Lung microvascular endothelial cell (primary cell): ENCODE measurements around the gene PIK3CA. TPM values are rescaled to one million over a fixed set of nuclear protein-coding genes. Genes with fewer than 3 reads are reported as not detected.
A peak's percentile ranks its signal among the peaks of the same experiment; 100 is the strongest.
"Not testable (repeated sequence)": the region's sequence is repeated elsewhere in the genome, so short reads cannot be mapped to it uniquely, and the experiment has no call there.

Source experiments
- DNase-seq, 2 donors: peaks; one replicate each; pipeline versions ENCODE4 v3.0.0 to v3.0.0-alpha.2; 2010; ENCODE audit warnings: low read depth in 2 of 2
- total RNA-seq: library from RNA; depleted of rRNA; stranded (reverse); fragments of >200 nt; gene quantifications from 2 replicates; pipeline ENCODE4 v1.2.1, GENCODE V29; 2014

The PIK3CA gene
- total RNA-seq, 1 donor from 2014 or later: 23.2 TPM

DNA sequence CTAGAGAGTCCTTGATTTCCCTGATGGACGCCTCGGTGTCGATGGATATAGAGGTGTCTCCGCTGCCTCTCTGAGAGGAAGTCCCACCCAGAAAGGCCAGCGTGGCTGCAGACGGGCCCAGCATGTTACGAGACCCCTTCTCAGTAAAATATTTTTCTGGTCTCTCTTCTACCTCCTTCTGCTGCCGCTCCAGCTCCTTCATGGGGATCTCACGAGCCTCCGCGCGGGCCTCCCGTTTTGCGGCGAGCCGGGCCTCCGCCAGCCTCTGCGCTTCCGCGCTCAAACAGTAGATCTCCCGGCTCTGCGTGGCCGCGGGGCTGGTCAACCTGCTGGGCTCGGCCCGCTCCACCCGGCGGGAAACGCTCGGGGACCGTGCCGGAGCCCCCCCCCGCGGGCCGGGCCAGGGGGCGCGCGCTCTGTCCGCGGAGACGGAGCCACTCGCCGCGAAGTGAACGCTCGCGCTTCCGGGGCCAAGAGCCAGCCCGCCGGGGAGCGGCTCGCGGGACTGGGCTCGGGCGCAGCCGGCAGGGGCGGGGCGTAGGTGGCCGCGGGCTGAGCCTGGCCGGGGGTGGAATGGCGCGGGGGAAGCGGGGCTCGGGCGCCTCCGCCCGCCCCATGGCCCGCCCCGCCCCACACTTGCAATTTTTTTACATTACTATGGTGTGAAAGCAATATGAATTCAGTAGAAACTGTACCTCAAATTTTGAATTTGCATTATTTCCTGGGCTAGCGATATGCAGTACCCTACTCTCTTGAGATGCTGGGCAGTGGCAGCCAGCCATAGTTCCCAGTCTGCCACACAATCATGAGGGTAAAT is 113.0 kb downstream of the PIK3CA start:
- peak; percentile 60 to 63 for DNase-seq

DNA sequence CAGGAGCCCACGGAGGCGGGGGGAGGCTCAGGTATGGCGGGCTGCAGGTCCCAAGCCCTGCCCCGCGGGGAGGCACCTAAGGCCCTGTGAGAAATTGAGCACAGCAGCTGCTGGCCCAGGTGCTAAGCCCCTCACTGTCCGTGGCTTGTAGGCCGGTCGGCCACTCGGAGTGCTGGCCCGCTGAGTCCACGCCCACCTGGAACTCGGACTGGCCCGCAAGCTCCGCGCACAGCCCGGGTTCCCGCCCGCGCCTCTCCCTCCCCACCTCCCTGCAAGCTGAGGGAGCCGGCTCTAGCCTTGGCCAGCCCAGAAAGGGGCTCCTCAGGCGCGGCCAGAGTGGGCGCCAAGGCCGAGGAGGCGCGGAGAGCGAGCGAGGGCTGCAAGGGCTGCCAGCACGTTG is 115.0 kb downstream of the PIK3CA start:
- DNase-seq: no peak

DNA sequence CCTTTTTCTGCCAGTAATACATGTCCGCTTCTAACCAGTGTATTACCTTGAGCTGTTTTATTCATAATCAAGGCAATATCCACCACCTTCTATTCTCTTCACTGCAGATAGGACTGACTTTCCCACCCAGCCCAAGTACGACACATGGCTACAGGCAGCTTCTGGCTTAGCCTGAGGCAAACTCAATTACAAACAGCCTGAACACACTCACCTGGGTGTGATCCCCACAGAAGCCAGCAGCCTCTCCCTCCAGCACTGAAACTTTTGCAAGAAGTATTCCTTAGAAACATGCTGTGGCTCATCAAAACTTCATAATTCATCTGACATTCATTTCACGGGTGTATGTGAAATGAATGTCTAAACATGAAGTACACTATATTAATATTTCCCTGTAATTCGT is 116.3 kb downstream of the PIK3CA start:
- no peak for DNase-seq

- no peak for DNase-seq
Observed at GRCh38 chr3:179265092-179265491, 116.9 kb downstream of the PIK3CA start.

DNA sequence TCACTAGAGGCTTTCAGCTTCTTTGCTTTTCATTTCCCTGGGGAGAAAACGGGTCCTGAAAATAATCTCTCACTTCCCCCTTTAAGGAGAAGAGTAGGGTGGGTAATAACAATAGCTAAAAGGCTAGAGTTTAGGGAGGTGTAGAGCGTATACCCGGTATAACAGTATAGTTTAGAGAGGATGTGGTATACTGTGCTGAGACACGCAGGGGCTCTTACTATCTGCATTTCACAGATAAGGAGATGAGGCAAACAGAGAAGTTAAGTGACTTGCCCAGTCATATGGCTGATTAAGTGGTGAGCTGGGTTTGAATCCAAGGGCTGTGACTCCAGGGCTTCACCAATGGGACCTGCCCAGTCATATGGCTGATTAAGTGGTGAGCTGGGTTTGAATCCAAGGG is 117.7 kb downstream of the PIK3CA start:
- DNase-seq: no peak

DNA sequence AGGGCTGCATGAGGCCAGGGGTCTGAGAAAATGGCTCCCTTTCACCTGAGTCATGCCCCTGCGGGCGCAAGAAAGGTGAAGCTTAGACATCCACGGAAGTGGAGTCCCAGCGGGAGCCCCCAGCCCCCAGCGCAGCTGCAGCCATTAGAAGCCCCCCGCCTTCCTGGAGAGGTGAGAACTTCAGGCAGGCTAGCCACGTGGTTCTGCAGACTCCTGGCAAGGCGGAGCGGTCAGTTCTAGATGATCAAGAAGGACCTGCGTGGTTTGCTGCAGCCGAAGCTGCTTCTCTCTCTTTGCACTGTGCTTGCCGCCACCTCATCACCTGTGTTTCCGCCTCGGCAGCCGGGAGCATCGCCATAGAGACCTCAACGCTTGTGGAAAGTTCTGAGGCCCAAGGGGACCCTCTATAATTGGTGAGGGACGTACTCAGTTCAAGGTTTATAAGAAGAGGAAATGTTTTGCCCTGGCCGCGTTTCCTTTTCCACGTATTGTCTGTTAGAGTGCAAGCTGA is 118.6 kb downstream of the PIK3CA start:
- DNase-seq: peak; percentile 62 to 93

GRCh38 chr3:179268400-179269051 is 120.4 kb downstream of the PIK3CA start:
- peak; percentile 9 to 32 for DNase-seq

DNA sequence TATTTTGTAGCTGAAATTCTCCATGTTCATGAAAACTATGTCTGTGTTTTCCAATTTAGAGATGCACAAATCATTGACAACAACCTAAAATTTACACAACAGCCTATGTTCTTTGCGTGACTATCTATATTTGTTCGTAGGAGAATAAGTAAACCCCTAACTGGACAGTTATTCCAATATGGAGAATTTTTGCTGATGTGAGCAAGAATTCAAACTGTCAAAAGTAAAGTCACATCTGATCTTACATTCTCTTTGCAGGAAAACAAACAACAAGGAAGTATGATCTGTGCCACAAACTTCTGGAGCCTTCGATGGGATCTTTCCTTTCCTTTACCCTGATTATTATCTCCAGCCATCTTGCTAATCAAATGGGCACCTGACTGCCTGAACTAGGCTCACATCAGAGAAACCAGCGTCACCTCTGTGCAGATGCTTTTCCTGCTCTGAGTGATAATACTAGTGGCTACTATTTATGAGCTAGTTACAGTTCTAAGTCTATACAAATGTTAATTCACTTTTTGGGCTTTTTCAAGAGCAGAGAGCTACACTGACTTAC is 121.1 kb downstream of the PIK3CA start:
- DNase-seq: no peak

DNA sequence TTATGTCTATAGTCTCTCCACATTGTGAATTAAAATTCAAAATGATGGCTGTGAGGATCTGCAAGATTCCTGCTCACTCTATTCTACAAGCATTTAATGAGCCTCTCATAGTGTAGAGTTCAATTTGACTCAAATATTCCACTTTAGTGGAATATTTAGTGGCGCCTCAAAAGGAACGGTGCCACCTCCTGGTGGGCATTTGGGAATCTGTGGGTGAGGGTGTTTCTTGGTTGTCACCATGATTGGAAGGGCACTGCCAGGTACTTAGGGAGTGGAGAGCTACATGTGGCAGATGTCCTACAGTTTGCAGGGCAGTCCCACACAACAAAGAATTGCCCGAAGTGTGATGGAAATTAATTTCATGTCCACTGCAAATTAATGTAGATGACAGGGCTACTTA is 124.2 kb downstream of the PIK3CA start:
- DNase-seq: peak; percentile 46 to 69

DNA sequence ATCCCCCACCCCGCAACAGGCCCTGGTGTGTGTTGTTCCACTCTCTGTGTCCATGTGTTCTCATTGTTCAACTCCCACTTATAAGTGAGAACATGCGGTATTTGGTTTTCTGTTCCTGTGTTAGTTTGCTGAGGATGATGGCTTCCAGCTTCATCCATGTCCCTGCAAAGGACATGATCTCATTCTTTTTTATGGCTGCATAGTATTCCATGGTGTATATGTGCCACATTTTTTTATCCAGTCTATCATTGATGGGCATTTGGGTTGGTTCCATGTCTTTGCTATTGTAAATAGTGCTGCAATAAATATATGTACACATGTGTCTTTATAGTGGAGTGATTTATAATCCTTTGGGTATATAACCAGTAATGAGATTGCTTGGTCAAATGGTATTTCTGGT is 126.3 kb downstream of the PIK3CA start:
- DNase-seq: not testable (repeated sequence)

DNA sequence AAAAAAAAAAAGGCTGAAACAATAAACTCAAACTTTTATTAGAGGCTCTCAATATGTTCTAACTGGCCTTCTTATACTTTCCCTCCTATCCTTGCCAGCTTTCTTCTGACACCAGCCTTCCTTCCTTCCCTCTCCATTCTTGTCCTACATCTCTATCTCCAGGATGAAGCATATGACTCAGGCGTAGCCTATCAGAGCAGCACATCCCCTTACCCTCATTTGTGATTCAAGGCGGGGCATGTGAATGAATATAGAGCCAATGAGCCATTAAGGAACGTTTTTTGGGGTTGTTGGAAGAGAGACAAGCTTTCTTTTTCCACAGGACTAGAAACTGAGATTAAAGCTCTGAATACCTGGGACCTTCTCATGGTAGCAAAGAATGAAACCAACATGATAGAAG is 127.8 kb downstream of the PIK3CA start:
- DNase-seq: no peak

- DNase-seq: no peak
Observed at GRCh38 chr3:179276743-179277142, 128.6 kb downstream of the PIK3CA start.

GRCh38 chr3:179278151-179278550 is 130.0 kb downstream of the PIK3CA start:
- no peak for DNase-seq

DNA sequence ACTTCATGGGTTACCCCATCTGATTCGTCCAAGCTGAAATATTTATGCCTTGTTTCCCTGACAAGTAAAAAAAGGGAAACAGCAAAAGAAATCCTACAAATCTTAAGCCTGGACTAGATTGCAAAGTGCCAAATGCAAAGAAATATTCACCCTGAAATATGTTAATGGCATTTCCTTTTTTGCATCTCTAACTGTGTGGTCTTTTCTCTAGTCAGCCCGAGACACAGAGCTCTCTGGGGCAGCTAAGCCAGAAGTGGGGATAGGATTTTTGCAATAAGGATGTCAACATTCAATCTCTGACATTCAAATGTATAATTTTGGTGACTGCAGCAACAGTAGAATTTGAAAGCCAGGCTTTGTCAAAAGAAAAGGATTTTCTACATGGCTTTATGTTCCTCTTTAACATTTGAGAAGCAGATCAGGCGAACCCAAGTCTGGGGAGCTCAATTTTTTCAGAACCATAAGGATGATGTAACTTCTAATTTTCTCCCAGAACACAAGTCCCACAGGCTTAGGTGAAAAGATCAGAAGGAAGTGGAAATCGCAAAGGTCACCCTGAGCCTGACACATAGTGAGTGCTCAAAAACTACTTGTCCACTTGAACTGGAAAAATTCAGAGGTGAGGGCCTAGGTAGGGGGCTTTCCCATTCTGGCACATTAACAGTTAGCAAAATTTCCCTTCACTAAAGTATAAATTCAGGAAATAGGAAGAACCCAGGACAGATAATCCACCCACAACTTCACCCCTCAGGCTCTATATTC is 131.0 kb downstream of the PIK3CA start:
- no peak for DNase-seq

GRCh38 chr3:179279837-179280236 is 131.7 kb downstream of the PIK3CA start:
- no peak for DNase-seq

GRCh38 chr3:179281825-179282224 is 133.7 kb downstream of the PIK3CA start:
- no peak for DNase-seq

DNA sequence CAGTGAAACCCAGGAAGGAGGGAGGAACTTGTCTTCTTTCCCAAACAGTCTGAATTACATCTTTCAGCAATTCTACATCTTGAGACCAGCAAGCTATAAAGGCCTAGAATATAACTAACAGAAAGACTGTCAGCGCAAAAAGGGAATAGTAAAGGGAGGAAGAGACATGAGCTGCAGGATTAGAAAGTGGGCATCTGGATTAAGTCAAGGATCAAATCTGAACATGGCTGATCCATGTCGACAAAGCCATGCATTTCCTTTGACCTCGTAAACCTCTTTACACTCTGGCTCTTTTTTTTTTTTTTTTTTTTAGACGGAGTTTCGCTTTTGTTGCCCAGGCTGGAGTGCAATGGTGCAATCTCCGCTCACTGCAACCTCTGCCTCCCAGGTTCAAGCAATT is 138.2 kb downstream of the PIK3CA start:
- DNase-seq: no peak

DNA sequence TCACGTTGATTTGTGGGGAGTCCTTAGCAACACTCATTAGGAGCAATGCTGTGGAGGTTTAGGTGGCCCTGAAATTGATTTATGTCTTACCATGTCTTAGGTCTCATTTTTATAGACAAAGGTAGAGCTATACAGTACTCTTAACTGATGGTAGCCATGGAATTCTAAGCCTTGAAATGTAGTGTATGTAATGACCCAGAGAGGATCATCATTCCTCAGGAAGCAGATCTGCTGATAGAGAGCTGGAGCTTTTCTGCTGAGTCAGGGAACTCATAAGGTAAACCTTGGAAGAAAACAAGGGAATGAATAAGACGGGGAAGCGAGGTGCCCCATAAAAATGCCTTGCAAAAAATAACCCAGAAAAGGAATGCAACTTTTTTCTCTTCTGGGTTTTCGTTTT is 140.7 kb downstream of the PIK3CA start:
- no peak for DNase-seq

DNA sequence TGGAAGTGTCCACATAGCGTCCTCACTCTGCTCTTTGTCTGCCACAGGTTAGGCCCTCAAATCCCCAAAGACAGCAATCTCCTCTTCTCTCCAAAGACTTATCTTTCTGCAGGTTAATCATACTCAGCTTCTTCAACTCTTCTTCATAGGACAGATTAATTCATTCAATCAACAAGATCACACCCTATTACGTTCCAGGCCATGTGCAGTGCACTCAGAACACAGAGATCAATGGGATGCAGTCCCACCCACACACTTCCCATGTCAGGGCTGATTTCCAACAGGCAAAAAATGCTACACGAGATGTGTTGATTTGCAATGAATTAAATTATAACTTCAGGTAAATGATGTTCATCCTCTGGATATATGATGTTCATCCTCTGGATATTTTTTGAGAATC is 141.1 kb downstream of the PIK3CA start:
- DNase-seq: no peak
